NCI-H82 treated with DMSO at 0.1 percent for 48 hours (cell line): Measurements from ENCODE around the gene ZNF236.

Source experiments
- DNase-seq: peaks from one replicate; lab custom pipeline; 2025; ENCODE audit not compliant: unreplicated experiment; lab: John Stamatoyannopoulos, UW

Gene ZNF236

GRCh38 chr18:76970770-76971559, 148.6 kb downstream of the ZNF236 start:
- no peak for DNase-seq

DNA sequence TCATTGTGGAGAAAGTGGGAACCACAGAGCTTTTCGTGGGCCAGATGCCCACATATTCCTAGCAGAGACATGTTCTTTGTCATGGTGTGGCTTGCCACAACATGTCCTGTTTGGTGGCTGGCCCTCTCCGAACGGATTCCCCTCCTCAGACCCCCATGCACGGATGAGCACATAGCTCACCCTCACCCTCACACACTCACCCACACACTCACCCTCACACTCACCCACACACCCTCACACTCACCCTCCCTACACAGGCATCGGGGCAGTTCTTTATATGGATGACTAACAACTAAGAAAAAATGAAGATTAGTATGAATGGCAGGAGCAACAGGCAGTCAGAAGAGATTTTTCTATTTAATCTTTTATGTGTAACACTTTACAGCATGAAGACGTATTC, 149.9 kb downstream of the ZNF236 start:
- no peak for DNase-seq

DNA sequence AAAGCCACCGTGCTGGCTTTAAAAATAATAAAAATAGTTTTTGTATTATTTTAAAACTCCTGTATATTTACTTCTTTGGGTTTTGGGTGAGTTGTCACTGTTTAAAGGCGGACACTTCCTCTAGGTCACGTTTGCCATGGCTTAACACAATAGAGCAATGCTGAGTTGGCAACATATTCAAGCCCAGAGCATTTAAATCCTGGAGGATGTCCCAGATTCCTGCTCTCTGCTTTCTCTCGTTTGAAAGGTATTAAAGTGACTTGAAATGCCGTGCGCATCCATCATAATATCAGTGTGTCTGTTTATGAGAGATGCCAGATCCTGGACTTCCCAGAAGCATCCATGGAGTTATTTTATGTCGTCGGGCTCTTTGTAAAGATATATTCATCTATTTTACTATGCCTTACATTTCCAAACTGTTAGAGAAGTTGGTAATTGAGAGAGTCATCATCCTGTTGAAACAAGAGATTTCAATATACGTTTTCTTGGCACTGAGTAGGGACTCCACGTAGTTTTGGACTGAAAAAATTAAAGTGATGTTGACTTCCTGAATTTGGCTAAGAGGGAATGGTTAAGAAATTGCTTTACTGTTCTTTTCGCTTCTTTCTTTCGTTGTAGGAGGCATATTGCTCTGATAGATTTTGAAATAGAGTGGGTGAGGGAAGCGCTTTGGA, 150.6 kb downstream of the ZNF236 start:
- no peak for DNase-seq

DNA sequence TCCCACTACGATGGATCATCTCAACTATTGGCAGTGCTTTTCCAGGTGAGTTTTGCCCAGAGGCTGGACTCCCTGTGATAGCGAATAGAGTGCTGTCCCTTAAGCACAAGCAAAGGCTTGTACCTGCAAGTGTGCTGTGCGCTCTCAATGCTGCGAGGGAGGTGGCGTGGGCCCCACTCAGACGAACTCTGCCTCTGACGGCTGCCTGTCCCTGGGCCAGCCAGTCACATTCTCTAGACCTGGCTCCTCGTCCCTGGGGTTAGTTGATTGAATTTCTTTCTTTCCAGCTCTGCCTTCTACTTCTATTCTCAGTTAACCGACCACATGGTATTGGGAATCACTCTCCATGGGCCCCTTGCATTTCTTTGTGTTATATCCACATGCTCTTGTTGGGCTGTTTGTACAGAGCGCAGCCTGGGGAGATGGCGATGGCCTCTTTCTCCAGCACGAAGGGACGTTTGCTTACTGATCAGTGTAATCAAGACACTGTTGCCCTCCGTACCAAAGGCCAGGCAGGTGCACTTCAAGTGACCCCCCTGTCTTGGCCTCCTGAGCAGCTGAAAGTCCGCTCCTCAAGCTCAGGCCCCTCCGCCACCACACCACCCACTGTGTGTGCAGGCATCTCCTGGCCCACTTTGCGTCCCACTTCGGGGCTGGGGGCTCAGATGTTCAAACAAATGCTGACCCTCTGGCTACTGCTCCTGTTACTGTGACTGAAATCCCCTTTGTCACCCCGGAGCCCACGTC, 151.3 kb downstream of the ZNF236 start:
- DNase-seq = no peak

GRCh38 chr18:76974386-76974785, 152.0 kb downstream of the ZNF236 start:
- no peak for DNase-seq

DNA sequence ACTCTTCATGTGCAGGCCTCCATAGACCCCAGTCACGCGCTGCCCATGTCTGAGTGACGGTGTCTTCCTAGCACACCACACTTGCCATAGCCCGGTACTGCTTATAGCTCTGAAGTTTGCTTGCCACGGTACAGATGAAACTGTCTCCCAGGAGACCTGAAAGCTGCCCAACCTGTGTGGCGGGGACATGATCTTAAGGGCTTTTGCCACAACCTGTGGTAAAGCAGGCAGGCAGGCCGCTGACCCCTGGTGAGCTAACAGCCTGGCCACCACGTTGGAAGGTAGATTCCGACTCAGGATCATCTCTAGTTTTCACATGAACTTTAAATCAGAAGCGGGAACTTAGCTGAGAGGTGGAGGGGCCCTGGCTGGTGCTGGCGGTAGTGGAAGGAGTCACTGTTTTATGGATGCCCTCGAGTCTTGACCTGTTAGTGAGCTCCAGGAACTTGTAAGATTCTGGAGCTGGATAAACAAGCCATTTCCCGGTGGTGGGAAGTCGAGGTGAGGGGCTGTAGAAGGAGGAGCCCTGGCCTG, 153.3 kb downstream of the ZNF236 start:
- no peak for DNase-seq

DNA sequence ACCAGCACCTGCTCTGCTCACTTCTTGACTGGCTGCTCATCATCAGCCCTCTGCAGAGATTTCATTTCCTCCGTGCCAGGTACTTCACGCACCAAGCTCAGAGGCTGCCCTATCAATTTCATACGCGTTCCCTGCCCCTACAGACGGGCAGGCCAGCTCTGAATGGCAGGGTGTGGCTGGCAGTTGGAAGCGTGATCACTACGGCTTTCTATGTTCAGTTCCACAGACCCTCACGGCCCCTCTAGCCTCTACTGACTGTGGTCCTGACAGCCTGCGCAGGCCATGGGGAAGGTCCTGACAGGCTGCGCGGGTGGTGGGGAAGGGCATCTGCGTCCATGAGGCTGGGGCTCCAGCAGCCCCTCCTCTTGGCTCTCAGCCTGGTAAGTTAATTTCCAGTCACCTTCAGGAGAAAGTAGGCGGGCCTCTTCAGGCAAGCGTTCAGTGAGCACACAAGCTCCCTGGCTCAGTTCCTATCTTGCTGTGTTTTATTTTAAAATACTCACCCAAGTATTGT, 154.8 kb downstream of the ZNF236 start:
- peak; percentile 27 for DNase-seq

GRCh38 chr18:76977684-76978232, 155.4 kb downstream of the ZNF236 start:
- no peak for DNase-seq

DNA sequence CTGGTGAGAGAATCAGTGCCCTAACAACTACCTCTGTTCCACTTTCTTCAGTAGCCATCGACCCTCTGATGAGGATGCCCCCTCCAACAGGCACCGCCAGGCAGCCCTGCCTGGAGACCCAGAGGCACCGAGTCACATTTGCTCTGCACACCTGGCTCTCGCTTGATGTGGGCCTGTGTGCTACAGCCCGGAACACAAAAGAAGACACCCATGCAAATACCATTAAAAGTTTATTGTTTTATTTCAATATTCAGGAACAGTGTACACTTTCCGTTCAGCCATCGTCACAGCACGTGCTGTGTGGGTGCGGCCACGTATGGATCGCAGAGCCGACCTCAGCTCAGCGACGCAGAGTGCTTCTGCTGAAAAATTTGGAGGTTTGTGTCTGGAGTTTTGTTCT, 156.3 kb downstream of the ZNF236 start:
- no peak for DNase-seq

GRCh38 chr18:76979111-76979751, 156.9 kb downstream of the ZNF236 start:
- no peak for DNase-seq

DNA sequence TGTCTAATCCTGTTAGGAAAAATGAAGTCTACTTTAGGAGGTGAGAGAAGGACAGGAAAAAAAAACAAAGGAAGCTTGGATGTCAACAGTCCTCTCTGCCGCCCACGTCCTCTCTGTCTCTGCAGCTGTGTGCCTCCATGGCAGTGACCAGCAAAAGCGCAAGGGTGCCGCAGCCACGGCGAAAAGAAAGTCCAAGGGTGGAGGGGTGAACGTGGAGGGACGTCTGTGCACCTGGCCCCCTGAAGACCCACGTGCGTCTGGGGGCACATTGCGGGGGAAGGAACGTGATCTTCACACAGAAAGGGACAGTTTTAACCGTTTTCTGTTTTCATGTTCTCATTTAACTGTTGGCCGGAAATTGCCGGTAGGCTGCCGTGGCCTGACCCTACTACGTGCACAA, 157.5 kb downstream of the ZNF236 start:
- peak; percentile 60 for DNase-seq

- no peak for DNase-seq
Measured at GRCh38 chr18:76980663-76981395, 158.5 kb downstream of the ZNF236 start.

GRCh38 chr18:76981396-76981968, 159.1 kb downstream of the ZNF236 start:
- no peak for DNase-seq

DNA sequence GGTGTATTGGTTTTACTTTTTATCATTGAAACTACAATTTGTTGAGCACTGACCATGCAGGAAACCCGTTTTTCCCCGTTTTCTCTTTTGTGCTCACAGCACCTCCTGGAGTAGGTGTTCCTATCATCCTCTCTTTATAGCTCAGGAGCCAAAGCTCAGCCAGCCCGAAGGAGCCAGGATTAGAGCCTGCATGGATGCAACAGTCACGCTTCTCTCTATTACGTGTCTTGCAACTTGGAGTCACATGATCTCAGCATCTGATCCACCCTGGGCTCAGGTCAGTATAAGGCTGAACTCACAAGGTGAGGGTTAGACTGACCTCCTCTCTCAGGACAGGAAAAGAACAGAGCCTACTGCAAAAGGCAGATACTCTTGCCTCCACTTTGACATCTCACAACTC, 159.7 kb downstream of the ZNF236 start:
- no peak for DNase-seq

DNA sequence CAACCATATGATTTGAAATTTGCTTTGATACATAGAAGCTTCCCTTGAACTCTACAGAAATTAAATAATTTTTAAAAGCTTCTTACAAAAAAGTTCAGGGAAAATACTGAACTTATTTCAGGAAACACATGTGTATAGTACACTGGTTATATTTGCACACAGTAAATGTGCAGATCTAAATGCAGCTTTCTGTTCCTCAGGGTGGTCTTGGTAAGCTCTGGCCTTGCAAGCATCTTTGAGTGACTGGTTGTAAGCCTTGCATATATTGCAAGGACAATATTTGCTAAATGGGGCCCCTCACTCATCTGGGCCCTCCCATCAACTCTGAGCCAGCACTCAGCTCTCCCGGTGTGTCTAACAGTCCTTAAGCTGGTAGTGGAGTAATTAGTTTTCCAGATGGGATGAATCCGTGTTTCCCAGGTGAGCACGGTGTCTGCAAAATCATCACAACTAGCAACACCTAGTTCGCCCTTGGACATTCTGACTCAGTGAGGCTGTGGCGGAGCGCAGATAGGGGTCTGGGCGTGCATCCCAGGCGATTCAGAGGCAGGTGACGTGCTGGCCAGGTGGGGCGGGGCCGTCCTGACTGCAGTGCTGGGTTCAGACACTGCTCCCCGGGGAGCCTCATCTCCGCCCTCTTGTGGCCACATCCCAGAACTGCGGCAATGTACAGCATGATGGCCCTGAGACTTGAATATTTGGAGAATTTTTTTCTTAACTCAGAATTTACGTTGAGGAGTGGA, 160.7 kb downstream of the ZNF236 start:
- DNase-seq = peak; percentile 25

DNA sequence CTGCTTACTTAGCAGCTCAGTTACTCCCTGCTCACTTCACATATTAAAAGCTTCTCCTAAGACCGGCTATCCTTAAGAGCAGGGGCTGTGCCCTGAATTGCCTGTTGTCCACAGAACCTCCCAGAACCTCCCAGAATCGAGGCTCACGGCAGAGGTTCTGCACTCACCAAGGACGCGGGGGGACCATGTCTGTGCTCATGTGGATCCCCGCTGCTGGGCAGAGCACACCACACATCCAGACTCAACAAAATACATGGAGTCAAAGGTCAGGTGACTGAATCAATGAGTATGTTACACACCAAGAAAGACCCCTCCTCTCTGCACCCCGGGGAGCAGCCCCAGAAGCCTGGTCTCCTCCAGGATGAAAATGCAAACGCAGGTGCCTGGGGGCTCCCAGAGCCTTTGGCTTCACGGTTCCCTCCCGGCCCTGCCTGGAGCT, 161.3 kb downstream of the ZNF236 start:
- no peak for DNase-seq

- no peak for DNase-seq
Measured at GRCh38 chr18:76984193-76985155, 162.1 kb downstream of the ZNF236 start.
